Neural progenitor cell (in vitro differentiated cells): ENCODE data around the gene XIRP1. TPM values are rescaled to one million over a fixed set of nuclear protein-coding genes. Genes with fewer than 3 reads are reported as not detected.

Experiments used
- DNase-seq: peaks from one replicate; pipeline ENCODE4 v3.0.0-alpha.2; 2016; ENCODE audit warnings: low spot score
- H2AFZ ChIP-seq: fragments of 200-600 bp; sonication (generic); replicated peaks from 2 replicates; pipeline ENCODE4 v1.6.1; 2016; ENCODE audit warnings: antibody characterized with exemption
- H3F3A ChIP-seq: fragments of 200-600 bp; sonication (generic); 2 replicates; pipeline ENCODE4 v1.6.1; 2016; ENCODE audit warnings: antibody characterized with exemption, low read depth
- H3K27ac ChIP-seq: fragments of 200-600 bp; sonication (generic); 2 replicates; pipeline ENCODE4 v1.5.1; 2016; ENCODE audit warnings: mild to moderate bottlenecking
- H3K27me3 ChIP-seq: fragments of 200-600 bp; sonication (generic); 2 replicates; pipeline ENCODE4 v1.6.1; 2016; ENCODE audit warnings: mild to moderate bottlenecking, moderate library complexity
- H3K36me3 ChIP-seq: fragments of 200-600 bp; sonication (generic); 2 replicates; pipeline ENCODE4 v1.5.1; 2016
- H3K4me1 ChIP-seq: fragments of 200-600 bp; sonication (generic); 2 replicates; pipeline ENCODE4 v1.6.1; 2016; ENCODE audit warnings: mixed run types
- H3K4me2 ChIP-seq: fragments of 200-600 bp; sonication (generic); 2 replicates; pipeline ENCODE4 v1.6.1; 2016
- H3K4me3 ChIP-seq: fragments of 200-600 bp; sonication (generic); 2 replicates; pipeline ENCODE4 v1.5.1; 2016
- H3K79me2 ChIP-seq: fragments of 200-600 bp; sonication (generic); 2 replicates; pipeline ENCODE4 v1.6.1; 2016; ENCODE audit warnings: low read depth
- H3K9ac ChIP-seq: fragments of 200-600 bp; sonication (generic); 2 replicates; pipeline ENCODE4 v1.6.1; 2016
- H3K9me3 ChIP-seq: fragments of 200-600 bp; sonication (generic); 2 replicates; pipeline ENCODE4 v1.5.1; 2016; ENCODE audit warnings: low read depth
- H4K20me1 ChIP-seq: fragments of 200-600 bp; sonication (generic); 2 replicates; pipeline ENCODE4 v1.6.1; 2016; ENCODE audit warnings: low read depth
- H3K27ac Mint-ChIP-seq: 3 replicates; pipeline ENCODE4 v1.8.0; 2021; ENCODE audit warnings: mixed read lengths
- H3K27me3 Mint-ChIP-seq: 2 replicates; pipeline ENCODE4 v1.8.0; 2022; ENCODE audit warnings: low read depth, mild to moderate bottlenecking, inconsistent platforms, moderate library complexity, mixed read lengths; ENCODE audit not compliant: insufficient read depth
- H3K36me3 Mint-ChIP-seq: 3 replicates; pipeline ENCODE4 v1.8.0; 2021; ENCODE audit warnings: mixed read lengths
- H3K4me1 Mint-ChIP-seq: 3 replicates; pipeline ENCODE4 v1.8.0; 2021; ENCODE audit warnings: mixed read lengths
- H3K4me3 Mint-ChIP-seq: 3 replicates; pipeline ENCODE4 v1.8.0; 2021; ENCODE audit warnings: mild to moderate bottlenecking, moderate library complexity, mixed read lengths
- H3K9me3 Mint-ChIP-seq: 3 replicates; pipeline ENCODE4 v1.8.0; 2020; ENCODE audit warnings: mixed read lengths
- EZH2 ChIP-seq: fragments of 200-600 bp; sonication (generic); IDR thresholded peaks from 2 replicates; pipeline ENCODE4 v1.6.1; 2017; ENCODE audit warnings: antibody characterized with exemption, mild to moderate bottlenecking, moderate library complexity
- EZH2phosphoT487 ChIP-seq: fragments of 200-600 bp; sonication (generic); IDR thresholded peaks from 2 replicates; pipeline ENCODE4 v1.6.1; 2017; ENCODE audit warnings: antibody characterized with exemption
- total RNA-seq: library from RNA; depleted of rRNA; stranded (reverse); fragments of >200 nt; gene quantifications from 2 replicates; pipeline ENCODE4 v1.2.3, GENCODE V29; 2015; ENCODE audit warnings: low replicate concordance
- TF ChIP-seq, protein P1 (sequence below): fragments of 200-600 bp; sonication (generic); IDR thresholded peaks from 2 replicates; pipeline ENCODE4 v1.5.1; 2017; ENCODE audit warnings: antibody characterized with exemption, mild to moderate bottlenecking

XIRP1 gene
- total RNA-seq, 1 donor from 2014 or later = not detected

GRCh38 chr3:39210078-39210477 is 17.7 kb upstream of the XIRP1 start:
- no peak overlapping the region for H3K27ac ChIP-seq
- peaks cover 15% of the 10 kb centered on the region for H3K4me1 ChIP-seq
- no peak overlapping the region for H3K4me3 ChIP-seq
- H3K9ac ChIP-seq = no peak overlapping the region
- H3K27ac Mint-ChIP-seq = no peak overlapping the region
- no peak overlapping the region for H3K4me2 ChIP-seq
- H3F3A ChIP-seq = peaks cover 6% of the 10 kb centered on the region
- no peaks in the 10 kb centered on the region for H3K9me3 ChIP-seq
- DNase-seq = no peak
- no peaks in the 10 kb centered on the region for H3K36me3 ChIP-seq
- H3K79me2 ChIP-seq = no peaks in the 10 kb centered on the region
- no peaks in the 10 kb centered on the region for H3K36me3 Mint-ChIP-seq
- H2AFZ ChIP-seq = no peak overlapping the region
- H3K4me1 Mint-ChIP-seq = peaks cover 7% of the 10 kb centered on the region
- no peak overlapping the region for H3K4me3 Mint-ChIP-seq
- no peaks in the 10 kb centered on the region for H3K9me3 Mint-ChIP-seq
- no peaks in the 10 kb centered on the region for H3K27me3 ChIP-seq
- peaks cover 2% of the 10 kb centered on the region for H3K27me3 Mint-ChIP-seq
- no peaks in the 10 kb centered on the region for H4K20me1 ChIP-seq
- no peak for TF ChIP-seq EZH2phosphoT487

DNA sequence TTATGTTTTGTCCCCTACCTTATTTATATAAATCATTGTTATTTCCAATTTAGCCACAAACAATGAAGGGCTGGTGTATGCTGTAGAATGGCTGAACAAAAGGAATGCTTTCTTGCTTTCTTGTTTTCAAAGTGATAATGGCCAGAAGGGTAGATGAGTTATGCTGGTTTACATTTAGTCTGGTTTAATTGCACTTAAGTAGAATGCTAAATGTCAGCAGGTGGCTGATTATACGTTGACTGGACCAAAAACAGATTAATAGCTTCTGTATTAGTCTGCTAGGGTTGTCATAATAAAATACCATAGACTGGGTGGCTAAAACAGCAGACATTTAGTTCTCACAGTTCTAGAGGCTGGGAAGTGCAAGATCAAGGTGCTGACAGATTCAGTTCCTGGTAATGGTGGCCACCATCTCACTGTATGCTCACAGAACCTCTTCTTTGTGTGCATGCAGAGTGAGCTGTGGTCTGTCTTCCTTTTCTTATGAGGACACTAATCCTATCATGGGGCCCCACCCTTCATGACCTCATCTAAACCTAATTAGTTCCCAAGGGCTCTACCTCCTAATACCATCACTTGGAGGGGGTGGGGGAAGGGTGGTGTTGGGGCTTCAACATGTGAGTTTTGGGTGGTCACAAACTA is 17.1 kb upstream of the XIRP1 start:
- H3K27ac Mint-ChIP-seq = no peak overlapping the region
- Histone ChIP-seq H4K20me1 (no peaks in the 10 kb centered on the region), H3K79me2 (no peaks in the 10 kb centered on the region), H3K9ac (no peak overlapping the region), H3K36me3 (no peaks in the 10 kb centered on the region), H3K27me3 (no peaks in the 10 kb centered on the region), H3K4me2 (no peak overlapping the region), H3K4me1 (peaks cover 15% of the 10 kb centered on the region), H3K4me3 (no peak overlapping the region), H3F3A (peaks cover 6% of the 10 kb centered on the region), H3K27ac (no peak overlapping the region), H2AFZ (no peak overlapping the region), H3K9me3 (no peaks in the 10 kb centered on the region)
- TF ChIP-seq EZH2phosphoT487 = no peak
- TF ChIP-seq EZH2 = no peak
- TF ChIP-seq, protein P1, sequence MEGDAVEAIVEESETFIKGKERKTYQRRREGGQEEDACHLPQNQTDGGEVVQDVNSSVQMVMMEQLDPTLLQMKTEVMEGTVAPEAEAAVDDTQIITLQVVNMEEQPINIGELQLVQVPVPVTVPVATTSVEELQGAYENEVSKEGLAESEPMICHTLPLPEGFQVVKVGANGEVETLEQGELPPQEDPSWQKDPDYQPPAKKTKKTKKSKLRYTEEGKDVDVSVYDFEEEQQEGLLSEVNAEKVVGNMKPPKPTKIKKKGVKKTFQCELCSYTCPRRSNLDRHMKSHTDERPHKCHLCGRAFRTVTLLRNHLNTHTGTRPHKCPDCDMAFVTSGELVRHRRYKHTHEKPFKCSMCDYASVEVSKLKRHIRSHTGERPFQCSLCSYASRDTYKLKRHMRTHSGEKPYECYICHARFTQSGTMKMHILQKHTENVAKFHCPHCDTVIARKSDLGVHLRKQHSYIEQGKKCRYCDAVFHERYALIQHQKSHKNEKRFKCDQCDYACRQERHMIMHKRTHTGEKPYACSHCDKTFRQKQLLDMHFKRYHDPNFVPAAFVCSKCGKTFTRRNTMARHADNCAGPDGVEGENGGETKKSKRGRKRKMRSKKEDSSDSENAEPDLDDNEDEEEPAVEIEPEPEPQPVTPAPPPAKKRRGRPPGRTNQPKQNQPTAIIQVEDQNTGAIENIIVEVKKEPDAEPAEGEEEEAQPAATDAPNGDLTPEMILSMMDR = no peak
- H3K27me3 Mint-ChIP-seq = peaks cover 2% of the 10 kb centered on the region
- no peak for DNase-seq
- no peaks in the 10 kb centered on the region for H3K36me3 Mint-ChIP-seq
- H3K4me3 Mint-ChIP-seq = no peak overlapping the region
- no peaks in the 10 kb centered on the region for H3K9me3 Mint-ChIP-seq
- H3K4me1 Mint-ChIP-seq = peaks cover 7% of the 10 kb centered on the region

GRCh38 chr3:39208463-39209055 is 16.2 kb upstream of the XIRP1 start:
- Mint-ChIP-seq H3K4me1 (peaks cover 7% of the 10 kb centered on the region), H3K27ac (no peak overlapping the region), H3K27me3 (peaks cover 2% of the 10 kb centered on the region), H3K36me3 (no peaks in the 10 kb centered on the region), H3K4me3 (no peak overlapping the region), H3K9me3 (no peaks in the 10 kb centered on the region)
- H3K27ac ChIP-seq = no peak overlapping the region
- H3K9me3 ChIP-seq = no peaks in the 10 kb centered on the region
- peak overlapping the region; percentile 65 for H3K4me2 ChIP-seq
- TF ChIP-seq EZH2phosphoT487 (no peak), EZH2 (no peak)
- TF ChIP-seq, protein P1 = peak; percentile 70
- no peaks in the 10 kb centered on the region for H3K36me3 ChIP-seq
- H3F3A ChIP-seq = peaks cover 6% of the 10 kb centered on the region
- no peaks in the 10 kb centered on the region for H4K20me1 ChIP-seq
- peak; percentile 76 for DNase-seq
- H3K79me2 ChIP-seq = no peaks in the 10 kb centered on the region
- no peak overlapping the region for H3K4me3 ChIP-seq
- H3K9ac ChIP-seq = no peak overlapping the region
- peaks cover 15% of the 10 kb centered on the region for H3K4me1 ChIP-seq
- peak overlapping the region; percentile 98 for H2AFZ ChIP-seq
- H3K27me3 ChIP-seq = no peaks in the 10 kb centered on the region
